IMR-90 (cell line): Measurements from ENCODE around the gene ITFG1. TPM values are rescaled to one million over a fixed set of nuclear protein-coding genes. Genes with fewer than 3 reads are reported as not detected.

Experiments used
- ATAC-seq: fragments of 200-7000 bp; cut with Tn5 transposase; 2 replicates; pipeline ENCODE4 v1.9.1; 2020; ENCODE audit warnings: low read depth, mild to moderate bottlenecking, moderate library complexity
- BruUV-seq: library from RNA; stranded (reverse); fragments of 400-500 nt; replicated peaks from 2 replicates; lab custom pipeline; 2021; lab: Mats Ljungman, UMichigan
- CTCF ChIA-PET: fragments of 300-600 bp; formaldehyde crosslinking; extraction: SDS; loops from one replicate; lab custom pipeline; 2021; ENCODE audit warnings: antibody characterized with exemption; lab: Yijun Ruan, JAX
- POLR2A ChIA-PET: fragments of 300-600 bp; sonication (Branson Sonifier 250); formaldehyde crosslinking; loops from one replicate; lab custom pipeline; 2022; ENCODE audit warnings: antibody characterized with exemption; ENCODE audit not compliant: unreplicated experiment; lab: Charles Lee
- DNase-seq: peaks from one replicate; pipeline ENCODE4 v3.0.0; 2013
- H2AFZ ChIP-seq: replicated peaks from 2 replicates; pipeline ENCODE3; 2013; ENCODE audit warnings: low read length, mild to moderate bottlenecking; ENCODE audit not compliant: poor library complexity
- H2AK5ac ChIP-seq: 2 replicates; pipeline ENCODE4 v1.6.1; 2013; ENCODE audit warnings: low read depth, low read length, inconsistent platforms
- H2AK9ac ChIP-seq: replicated peaks from 2 replicates; pipeline ENCODE3; 2013; ENCODE audit warnings: mild to moderate bottlenecking, low read depth, low read length, moderate library complexity; ENCODE audit not compliant: poor library complexity
- H2BK120ac ChIP-seq: 2 replicates; pipeline ENCODE4 v1.6.1; 2013; ENCODE audit warnings: low read depth, low read length, inconsistent platforms
- H2BK15ac ChIP-seq: 3 replicates; pipeline ENCODE4 v1.6.1; 2013; ENCODE audit warnings: low read depth, low read length, inconsistent platforms
- H2BK20ac ChIP-seq: 2 replicates; pipeline ENCODE4 v1.6.1; 2013; ENCODE audit warnings: low read depth, mild to moderate bottlenecking, inconsistent platforms, low read length, moderate library complexity
- H2BK5ac ChIP-seq: 2 replicates; pipeline ENCODE4 v1.6.1; 2013; ENCODE audit warnings: mild to moderate bottlenecking, low read depth, low read length, inconsistent platforms; ENCODE audit not compliant: poor library complexity, severe bottlenecking
- H3K14ac ChIP-seq: replicated peaks from 2 replicates; pipeline ENCODE4 v1.6.1; 2013; ENCODE audit warnings: low read depth, low read length, inconsistent platforms
- H3K18ac ChIP-seq: 2 replicates; pipeline ENCODE4 v1.6.1; 2013; ENCODE audit warnings: low read depth, low read length, control low read depth
- H3K23ac ChIP-seq: 2 replicates; pipeline ENCODE4 v1.6.1; 2013; ENCODE audit warnings: low read depth, low read length, inconsistent platforms
- H3K27ac ChIP-seq: 2 replicates; pipeline ENCODE4 v1.5.1; 2013; ENCODE audit warnings: mild to moderate bottlenecking, control low read depth, low read length; ENCODE audit not compliant: insufficient read depth
- H3K27me3 ChIP-seq: 2 replicates; pipeline ENCODE4 v1.6.1; 2013; ENCODE audit warnings: low read length; ENCODE audit not compliant: control insufficient read depth, insufficient read depth
- H3K36me3 ChIP-seq: 2 replicates; pipeline ENCODE4 v1.6.1; 2013; ENCODE audit warnings: low read length, mixed read lengths; ENCODE audit not compliant: control insufficient read depth, insufficient read depth
- H3K4ac ChIP-seq: 2 replicates; pipeline ENCODE4 v1.6.1; 2013; ENCODE audit warnings: low read depth, low read length, inconsistent platforms
- H3K4me1 ChIP-seq: 2 replicates; pipeline ENCODE4 v1.6.1; 2013; ENCODE audit warnings: low read length, mixed read lengths; ENCODE audit not compliant: control insufficient read depth, insufficient read depth
- H3K4me2 ChIP-seq: 2 replicates; pipeline ENCODE4 v1.6.1; 2013; ENCODE audit warnings: low read depth, mild to moderate bottlenecking, control low read depth, low read length, moderate library complexity
- H3K4me3 ChIP-seq: 2 replicates; pipeline ENCODE4 v1.5.1; 2013; ENCODE audit warnings: low read depth, mild to moderate bottlenecking, control low read depth, low read length, moderate library complexity; ENCODE audit not compliant: insufficient read depth
- H3K56ac ChIP-seq: 2 replicates; pipeline ENCODE4 v1.6.1; 2013; ENCODE audit warnings: low read length, inconsistent platforms; ENCODE audit not compliant: insufficient read depth; ENCODE audit errors: extremely low read depth
- H3K79me1 ChIP-seq, 2 experiments: 2 replicates each; pipeline ENCODE4 v1.6.1; 2013; ENCODE audit warnings: low read length in 2 of 2, inconsistent platforms in 1 of 2, low read depth in 1 of 2
- H3K9ac ChIP-seq: 2 replicates; pipeline ENCODE4 v1.6.1; 2013; ENCODE audit warnings: low read depth, low read length, control low read depth
- H3K9me1 ChIP-seq: 2 replicates; pipeline ENCODE4 v1.6.1; 2013; ENCODE audit warnings: low read length, inconsistent platforms; ENCODE audit not compliant: insufficient read depth
- H3K9me3 ChIP-seq: 2 replicates; pipeline ENCODE4 v1.6.1; 2013; ENCODE audit warnings: low read length; ENCODE audit not compliant: control insufficient read depth, insufficient read depth
- H4K20me1 ChIP-seq: 2 replicates; pipeline ENCODE4 v1.6.1; 2013; ENCODE audit warnings: low read length, inconsistent platforms; ENCODE audit not compliant: insufficient read depth
- H4K5ac ChIP-seq: 2 replicates; pipeline ENCODE4 v1.6.1; 2013; ENCODE audit warnings: mild to moderate bottlenecking, low read depth, low read length, control low read depth
- H4K8ac ChIP-seq, 2 experiments: 2 replicates each; pipeline ENCODE4 v1.6.1; 2013; ENCODE audit warnings: low read depth in 2 of 2, low read length in 2 of 2, control low read depth in 1 of 2, inconsistent platforms in 1 of 2
- H4K91ac ChIP-seq: 2 replicates; pipeline ENCODE4 v1.6.1; 2013; ENCODE audit warnings: low read depth, low read length, inconsistent platforms; ENCODE audit not compliant: insufficient read depth
- BHLHE40 ChIP-seq: fragments of 150-350 bp; IDR thresholded peaks from 2 replicates; pipeline ENCODE4 v1.6.1; 2016; ENCODE audit warnings: mild to moderate bottlenecking, low read depth, low read length
- CEBPB ChIP-seq: IDR thresholded peaks from 2 replicates; pipeline ENCODE4 v1.6.1; 2012; ENCODE audit warnings: low read depth, low read length, improper control_type of control experiment
- CHD1 ChIP-seq: IDR thresholded peaks from 2 replicates; pipeline ENCODE4 v1.6.1; 2012; ENCODE audit warnings: low read depth, low read length, improper control_type of control experiment
- FOS ChIP-seq: fragments of 150-350 bp; IDR thresholded peaks from 2 replicates; pipeline ENCODE4 v1.6.1; 2016; ENCODE audit warnings: low read depth, low read length
- MAFK ChIP-seq: IDR thresholded peaks from 2 replicates; pipeline ENCODE4 v1.6.1; 2012; ENCODE audit warnings: low read depth, low read length, improper control_type of control experiment
- MAZ ChIP-seq: IDR thresholded peaks from 2 replicates; pipeline ENCODE4 v1.6.1; 2012; ENCODE audit warnings: low read depth, mild to moderate bottlenecking, low read length, improper control_type of control experiment, moderate library complexity, borderline replicate concordance
- MXI1 ChIP-seq: IDR thresholded peaks from 2 replicates; pipeline ENCODE4 v1.6.1; 2012; ENCODE audit warnings: low read depth, mild to moderate bottlenecking, low read length, moderate library complexity, borderline replicate concordance
- NFE2L2 ChIP-seq: fragments of 150-350 bp; IDR thresholded peaks from 2 replicates; pipeline ENCODE4 v1.6.1; 2016; ENCODE audit warnings: low read depth, mild to moderate bottlenecking, low read length
- POLR2A ChIP-seq: IDR thresholded peaks from 2 replicates; pipeline ENCODE4 v1.6.1; 2012; ENCODE audit warnings: mild to moderate bottlenecking, low read depth, low read length
- RAD21 ChIP-seq: IDR thresholded peaks from 2 replicates; pipeline ENCODE4 v1.6.1; 2012; ENCODE audit warnings: low read length, improper control_type of control experiment
- RCOR1 ChIP-seq: IDR thresholded peaks from 2 replicates; pipeline ENCODE4 v1.6.1; 2012; ENCODE audit warnings: mild to moderate bottlenecking, low read length, improper control_type of control experiment; ENCODE audit not compliant: insufficient replicate concordance
- RFX5 ChIP-seq: IDR thresholded peaks from 2 replicates; pipeline ENCODE4 v1.8.0; 2012; ENCODE audit warnings: low read depth, mild to moderate bottlenecking, low read length, moderate library complexity
- SMC3 ChIP-seq: fragments of 150-350 bp; IDR thresholded peaks from 2 replicates; pipeline ENCODE4 v1.6.1; 2016; ENCODE audit warnings: low read depth, mild to moderate bottlenecking, antibody characterized with exemption, low read length, moderate library complexity
- USF2 ChIP-seq: fragments of 150-350 bp; IDR thresholded peaks from 2 replicates; pipeline ENCODE4 v1.6.1; 2017; ENCODE audit warnings: mild to moderate bottlenecking, antibody characterized with exemption, low read length, low read depth
- WGBS, 2 experiments: methylation state at CpG; one replicate each; pipeline versions ENCODE4 v1.1.5 to v1.1.7; 2013; ENCODE audit warnings: missing lambda C conversion rate in 2 of 2; ENCODE audit not compliant: insufficient read length in 1 of 2; ENCODE audit errors: extremely low coverage in 2 of 2; 5-methylcytosine and 5-hydroxymethylcytosine counted together
- dilution Hi-C: fragments of 300-500 bp; cut with HindIII; formaldehyde crosslinking; loops from one replicate; pipeline ENCODE4 v1.14.3; 2018; ENCODE audit warnings: low sequenced_read_pairs; ENCODE audit not compliant: unreplicated experiment
- in situ Hi-C: fragments of 300-500 bp; cut with MboI; formaldehyde crosslinking; loops from 3 replicates; pipeline ENCODE4 v1.14.3; 2019; ENCODE audit warnings: low sequenced_read_pairs, inconsistent platforms, mixed read lengths
- intact Hi-C: fragments of 100-400 bp; cut with micrococcal nuclease; formaldehyde crosslinking; loops from 2 replicates; pipeline ENCODE4 v1.10.0; 2022
- polyA plus RNA-seq, 3 experiments: library from polyadenylated mRNA; depleted of rRNA; stranded (reverse); fragments of >200 nt; gene quantifications; 2 replicates each; pipeline ENCODE4 v1.2.3, GENCODE V29; 2012; ENCODE audit warnings: low replicate concordance in 1 of 3
- total RNA-seq: library from RNA; depleted of rRNA; stranded (reverse); fragments of >200 nt; gene quantifications from 2 replicates; pipeline ENCODE4 v1.2.3, GENCODE V29; 2012
- TF ChIP-seq, protein P1 (sequence below): fragments of 150-350 bp; IDR thresholded peaks from 2 replicates; pipeline ENCODE4 v1.6.1; 2016; ENCODE audit warnings: low read depth, mild to moderate bottlenecking, low read length, moderate library complexity, borderline replicate concordance
- TF ChIP-seq, protein P2 (sequence below): conservative IDR thresholded peaks from 2 replicates; pipeline ENCODE4 v1.5.1; 2012; ENCODE audit warnings: mild to moderate bottlenecking, low read depth, low read length, improper control_type of control experiment

Gene ITFG1
- total and polyA plus RNA-seq, 2 of the 4 experiments (the other 2 are of a cell fraction): 54.3 to 60.4 TPM

DNA sequence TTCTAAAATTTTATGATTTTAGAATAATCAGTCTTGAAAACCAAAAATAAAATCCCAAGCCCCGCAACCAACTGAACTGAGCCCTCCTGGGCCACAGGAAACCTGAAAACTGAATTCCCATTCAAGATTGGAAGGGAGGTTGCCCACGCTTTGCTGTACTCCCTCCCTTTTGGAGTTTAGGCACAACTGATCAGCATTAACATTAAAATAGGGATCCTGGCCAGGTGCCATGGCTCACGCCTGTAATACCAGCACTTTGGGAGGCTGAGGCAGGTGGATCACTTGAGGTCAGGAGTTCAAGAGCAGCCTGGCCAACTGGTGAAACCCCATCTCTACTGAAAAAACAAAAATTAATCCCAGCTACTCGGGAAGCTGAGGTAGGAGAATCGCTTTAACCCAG lies 264.4 kb downstream of the ITFG1 start:
- H4K91ac ChIP-seq: no peak overlapping the region
- no peak overlapping the region for H3K14ac ChIP-seq
- no peaks in the 10 kb centered on the region for H3K36me3 ChIP-seq
- H2BK5ac ChIP-seq: no peak overlapping the region
- H2BK120ac ChIP-seq: no peak overlapping the region
- no peak overlapping the region for H3K23ac ChIP-seq
- no peak overlapping the region for H3K18ac ChIP-seq
- H4K5ac ChIP-seq: no peak overlapping the region
- DNase-seq: no peak
- in situ Hi-C loops (no loop called here), dilution Hi-C loops (no loop called here), intact Hi-C loops (no loop called here)
- no peak overlapping the region for H2BK20ac ChIP-seq
- H3K79me1 ChIP-seq: no peaks in the 10 kb centered on the region; a peak in 1 of 4 replicates
- no peak overlapping the region for H2AFZ ChIP-seq
- H4K20me1 ChIP-seq: no peaks in the 10 kb centered on the region
- WGBS, 2 experiments: 83% methylated on average over 1 of the region's 5 CpGs; no CpG with 5 or more reads in 1 of the 2 experiments
- no peak overlapping the region for H2BK15ac ChIP-seq
- ChIA-PET POLR2A (no interaction called here), CTCF (no interaction called here)
- H3K4me3 ChIP-seq: no peak overlapping the region
- H2AK5ac ChIP-seq: no peak overlapping the region
- 0 out of 2 replicates have a peak, but pooled peaks cover 2% of the 10 kb centered on the region for H3K9me1 ChIP-seq
- no peak overlapping the region for H4K8ac ChIP-seq
- no peaks in the 10 kb centered on the region for H3K9me3 ChIP-seq
- H3K9ac ChIP-seq: no peak overlapping the region
- H2AK9ac ChIP-seq: no peak overlapping the region
- BruUV-seq: no TSS peak
- no peak overlapping the region for H3K56ac ChIP-seq
- H3K4ac ChIP-seq: no peak overlapping the region
- H3K27ac ChIP-seq: no peak overlapping the region
- no peaks in the 10 kb centered on the region for H3K27me3 ChIP-seq
- no peak overlapping the region for H3K4me2 ChIP-seq
- no peak for ATAC-seq
- H3K4me1 ChIP-seq: no peaks in the 10 kb centered on the region
- no peak for TF ChIP-seq SMC3
- TF ChIP-seq MAFK: no peak
- TF ChIP-seq POLR2A: no peak
- TF ChIP-seq USF2: no peak
- TF ChIP-seq NFE2L2: no peak
- TF ChIP-seq RFX5: no peak
- TF ChIP-seq RAD21: no peak
- no peak for TF ChIP-seq CHD1
- TF ChIP-seq MAZ: no peak
- TF ChIP-seq CEBPB: no peak
- TF ChIP-seq, protein P1, sequence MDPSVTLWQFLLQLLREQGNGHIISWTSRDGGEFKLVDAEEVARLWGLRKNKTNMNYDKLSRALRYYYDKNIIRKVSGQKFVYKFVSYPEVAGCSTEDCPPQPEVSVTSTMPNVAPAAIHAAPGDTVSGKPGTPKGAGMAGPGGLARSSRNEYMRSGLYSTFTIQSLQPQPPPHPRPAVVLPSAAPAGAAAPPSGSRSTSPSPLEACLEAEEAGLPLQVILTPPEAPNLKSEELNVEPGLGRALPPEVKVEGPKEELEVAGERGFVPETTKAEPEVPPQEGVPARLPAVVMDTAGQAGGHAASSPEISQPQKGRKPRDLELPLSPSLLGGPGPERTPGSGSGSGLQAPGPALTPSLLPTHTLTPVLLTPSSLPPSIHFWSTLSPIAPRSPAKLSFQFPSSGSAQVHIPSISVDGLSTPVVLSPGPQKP: no peak
- no peak for TF ChIP-seq MXI1
- TF ChIP-seq BHLHE40: no peak
- TF ChIP-seq, protein P2, sequence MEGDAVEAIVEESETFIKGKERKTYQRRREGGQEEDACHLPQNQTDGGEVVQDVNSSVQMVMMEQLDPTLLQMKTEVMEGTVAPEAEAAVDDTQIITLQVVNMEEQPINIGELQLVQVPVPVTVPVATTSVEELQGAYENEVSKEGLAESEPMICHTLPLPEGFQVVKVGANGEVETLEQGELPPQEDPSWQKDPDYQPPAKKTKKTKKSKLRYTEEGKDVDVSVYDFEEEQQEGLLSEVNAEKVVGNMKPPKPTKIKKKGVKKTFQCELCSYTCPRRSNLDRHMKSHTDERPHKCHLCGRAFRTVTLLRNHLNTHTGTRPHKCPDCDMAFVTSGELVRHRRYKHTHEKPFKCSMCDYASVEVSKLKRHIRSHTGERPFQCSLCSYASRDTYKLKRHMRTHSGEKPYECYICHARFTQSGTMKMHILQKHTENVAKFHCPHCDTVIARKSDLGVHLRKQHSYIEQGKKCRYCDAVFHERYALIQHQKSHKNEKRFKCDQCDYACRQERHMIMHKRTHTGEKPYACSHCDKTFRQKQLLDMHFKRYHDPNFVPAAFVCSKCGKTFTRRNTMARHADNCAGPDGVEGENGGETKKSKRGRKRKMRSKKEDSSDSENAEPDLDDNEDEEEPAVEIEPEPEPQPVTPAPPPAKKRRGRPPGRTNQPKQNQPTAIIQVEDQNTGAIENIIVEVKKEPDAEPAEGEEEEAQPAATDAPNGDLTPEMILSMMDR: no peak
- no peak for TF ChIP-seq FOS
- no peak for TF ChIP-seq RCOR1
